KMS-11 (cell line): ENCODE data around the gene EPN3.

Experiments
- H2AFZ ChIP-seq: fragments of 200-600 bp; sonication (generic); 2 replicates; pipeline ENCODE4 v1.6.1; 2016; ENCODE audit warnings: antibody characterized with exemption, mixed run types, low read depth
- H3K27ac ChIP-seq: fragments of 200-600 bp; sonication (generic); 2 replicates; pipeline ENCODE4 v1.6.1; 2016; ENCODE audit warnings: mild to moderate bottlenecking, mixed run types
- H3K27me3 ChIP-seq: fragments of 200-600 bp; sonication (generic); 2 replicates; pipeline ENCODE4 v1.6.1; 2017; ENCODE audit warnings: mild to moderate bottlenecking, low read depth, mixed run types, moderate library complexity; ENCODE audit not compliant: insufficient read depth
- H3K36me3 ChIP-seq: fragments of 200-600 bp; sonication (generic); 2 replicates; pipeline ENCODE4 v1.6.1; 2017; ENCODE audit warnings: mild to moderate bottlenecking, mixed run types; ENCODE audit not compliant: insufficient read depth
- H3K4me1 ChIP-seq: fragments of 200-600 bp; sonication (generic); 2 replicates; pipeline ENCODE4 v1.6.1; 2016; ENCODE audit warnings: mild to moderate bottlenecking, low read depth, mixed run types; ENCODE audit not compliant: poor library complexity, severe bottlenecking
- H3K4me2 ChIP-seq: fragments of 200-600 bp; sonication (generic); 2 replicates; pipeline ENCODE4 v1.7.0; 2016; ENCODE audit warnings: mild to moderate bottlenecking, mixed run types
- H3K4me3 ChIP-seq: fragments of 200-600 bp; sonication (generic); IDR thresholded peaks from 2 replicates; pipeline ENCODE4 v1.6.1; 2017; ENCODE audit warnings: low read depth, low read length, mixed read lengths; ENCODE audit not compliant: insufficient read depth
- H3K79me2 ChIP-seq: fragments of 200-600 bp; sonication (generic); 2 replicates; pipeline ENCODE4 v1.6.1; 2016; ENCODE audit warnings: low read depth, mixed run types; ENCODE audit not compliant: insufficient read depth
- H3K9ac ChIP-seq: fragments of 200-600 bp; sonication (generic); 2 replicates; pipeline ENCODE4 v1.6.1; 2016; ENCODE audit warnings: mild to moderate bottlenecking, mixed run types
- H4K20me1 ChIP-seq: fragments of 200-600 bp; sonication (generic); 2 replicates; pipeline ENCODE4 v1.6.1; 2016; ENCODE audit warnings: mild to moderate bottlenecking, mixed run types; ENCODE audit not compliant: insufficient read depth
- TF ChIP-seq, protein P1 (sequence below): fragments of 200-600 bp; sonication (generic); conservative IDR thresholded peaks from 2 replicates; pipeline ENCODE4 v1.6.1; 2017; ENCODE audit warnings: low read depth, mild to moderate bottlenecking, antibody characterized with exemption, low read length, moderate library complexity, mixed read lengths

EPN3 gene

GRCh38 chr17:50542795-50543774 lies 10.6 kb downstream of the EPN3 start:
- TF ChIP-seq, protein P1, sequence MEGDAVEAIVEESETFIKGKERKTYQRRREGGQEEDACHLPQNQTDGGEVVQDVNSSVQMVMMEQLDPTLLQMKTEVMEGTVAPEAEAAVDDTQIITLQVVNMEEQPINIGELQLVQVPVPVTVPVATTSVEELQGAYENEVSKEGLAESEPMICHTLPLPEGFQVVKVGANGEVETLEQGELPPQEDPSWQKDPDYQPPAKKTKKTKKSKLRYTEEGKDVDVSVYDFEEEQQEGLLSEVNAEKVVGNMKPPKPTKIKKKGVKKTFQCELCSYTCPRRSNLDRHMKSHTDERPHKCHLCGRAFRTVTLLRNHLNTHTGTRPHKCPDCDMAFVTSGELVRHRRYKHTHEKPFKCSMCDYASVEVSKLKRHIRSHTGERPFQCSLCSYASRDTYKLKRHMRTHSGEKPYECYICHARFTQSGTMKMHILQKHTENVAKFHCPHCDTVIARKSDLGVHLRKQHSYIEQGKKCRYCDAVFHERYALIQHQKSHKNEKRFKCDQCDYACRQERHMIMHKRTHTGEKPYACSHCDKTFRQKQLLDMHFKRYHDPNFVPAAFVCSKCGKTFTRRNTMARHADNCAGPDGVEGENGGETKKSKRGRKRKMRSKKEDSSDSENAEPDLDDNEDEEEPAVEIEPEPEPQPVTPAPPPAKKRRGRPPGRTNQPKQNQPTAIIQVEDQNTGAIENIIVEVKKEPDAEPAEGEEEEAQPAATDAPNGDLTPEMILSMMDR, result no peak
- H3K4me1 ChIP-seq, result peaks cover 11% of the 10 kb centered on the region
- no peaks in the 10 kb centered on the region for H3K36me3 ChIP-seq
- H2AFZ ChIP-seq, result peak overlapping the region; percentile 93; the same call in 1 of the 2 replicates
- peaks cover 8% of the 10 kb centered on the region; the same call in 1 of the 2 replicates for H3K27me3 ChIP-seq
- no peaks in the 10 kb centered on the region for H4K20me1 ChIP-seq
- no peak overlapping the region for H3K4me3 ChIP-seq
- no peak overlapping the region for H3K27ac ChIP-seq
- peak overlapping the region; percentile 0; the same call in 1 of the 2 replicates for H3K9ac ChIP-seq
- no peaks in the 10 kb centered on the region for H3K79me2 ChIP-seq
- H3K4me2 ChIP-seq, result peak overlapping the region; percentile 71

DNA sequence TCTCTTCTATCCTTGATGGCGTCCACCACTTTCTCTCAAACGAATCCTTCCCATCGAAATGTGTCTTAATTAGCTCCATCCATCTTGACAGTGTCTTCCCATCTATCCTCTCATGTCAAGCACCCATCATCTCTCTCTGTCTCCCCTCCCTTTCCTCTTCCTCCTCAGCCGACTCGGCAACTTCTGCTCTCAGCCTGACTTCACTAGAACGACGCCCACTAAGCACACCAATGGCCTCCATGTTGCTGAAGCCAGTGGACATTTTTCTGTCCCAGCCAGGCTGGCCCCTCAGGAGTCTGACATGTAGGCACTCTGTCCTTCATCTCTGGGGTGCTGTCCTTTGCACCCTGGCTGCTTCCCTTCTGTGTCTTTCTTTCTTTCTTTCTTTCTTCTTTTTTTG lies 12.0 kb downstream of the EPN3 start:
- TF ChIP-seq, protein P1, result no peak
- H3K9ac ChIP-seq, result no peak overlapping the region
- H3K27ac ChIP-seq, result no peak overlapping the region
- peaks cover 11% of the 10 kb centered on the region for H3K4me1 ChIP-seq
- no peak overlapping the region for H2AFZ ChIP-seq
- no peak overlapping the region for H3K4me3 ChIP-seq
- no peaks in the 10 kb centered on the region for H3K79me2 ChIP-seq
- no peak overlapping the region for H3K4me2 ChIP-seq
- no peaks in the 10 kb centered on the region for H4K20me1 ChIP-seq
- peaks cover 3% of the 10 kb centered on the region; the same call in 1 of the 2 replicates for H3K27me3 ChIP-seq
- no peaks in the 10 kb centered on the region for H3K36me3 ChIP-seq

DNA sequence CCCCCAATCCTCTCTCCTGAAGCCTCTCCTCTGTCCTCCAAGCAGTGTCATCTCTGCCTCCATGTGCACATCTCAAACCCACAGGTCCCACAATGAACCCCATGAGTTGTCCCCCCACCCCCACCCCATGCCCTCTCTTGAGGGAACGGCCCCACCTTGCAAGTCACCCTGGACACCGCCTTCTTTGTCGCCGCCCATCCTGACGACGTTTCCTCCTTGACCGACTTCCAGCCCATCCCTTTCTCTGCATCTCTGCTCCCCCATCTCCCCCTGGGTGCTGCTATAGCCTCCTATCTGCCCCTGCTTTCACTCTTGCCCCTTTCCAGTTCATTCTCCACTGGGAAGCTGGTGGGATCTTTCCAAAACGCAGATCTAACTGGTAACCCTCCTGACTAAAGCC lies 12.8 kb downstream of the EPN3 start:
- H3K4me2 ChIP-seq, result no peak overlapping the region
- no peaks in the 10 kb centered on the region for H3K79me2 ChIP-seq
- no peak overlapping the region for H3K4me3 ChIP-seq
- H2AFZ ChIP-seq, result no peak overlapping the region; the same call in 1 of the 2 replicates
- peaks cover 11% of the 10 kb centered on the region for H3K4me1 ChIP-seq
- H3K27me3 ChIP-seq, result peaks cover 3% of the 10 kb centered on the region; the same call in 1 of the 2 replicates
- no peaks in the 10 kb centered on the region for H4K20me1 ChIP-seq
- no peak overlapping the region for H3K9ac ChIP-seq
- H3K27ac ChIP-seq, result no peak overlapping the region
- H3K36me3 ChIP-seq, result no peaks in the 10 kb centered on the region
- TF ChIP-seq, protein P1, result no peak

GRCh38 chr17:50546701-50547034 lies 14.1 kb downstream of the EPN3 start:
- H3K4me3 ChIP-seq, result no peak overlapping the region
- H3K4me2 ChIP-seq, result peak overlapping the region; percentile 23; the same call in 1 of the 2 replicates
- H2AFZ ChIP-seq, result 0 out of 2 replicates have a peak overlapping the region, but pooled peaks have one; percentile 51
- H3K36me3 ChIP-seq, result no peaks in the 10 kb centered on the region
- H3K27ac ChIP-seq, result no peak overlapping the region
- no peaks in the 10 kb centered on the region for H3K79me2 ChIP-seq
- H3K9ac ChIP-seq, result peak overlapping the region; percentile 76; the same call in 1 of the 2 replicates
- H3K4me1 ChIP-seq, result peaks cover 11% of the 10 kb centered on the region
- TF ChIP-seq, protein P1, result no peak
- peaks cover 3% of the 10 kb centered on the region; the same call in 1 of the 2 replicates for H3K27me3 ChIP-seq
- H4K20me1 ChIP-seq, result no peaks in the 10 kb centered on the region
